ENCODE measurements around the gene KCNK17. TPM values are rescaled to one million over a fixed set of nuclear protein-coding genes. Genes with fewer than 3 reads are reported as not detected.

Gene KCNK17
- total RNA-seq, 6 experiments from 2014 or later = not detected

DNA sequence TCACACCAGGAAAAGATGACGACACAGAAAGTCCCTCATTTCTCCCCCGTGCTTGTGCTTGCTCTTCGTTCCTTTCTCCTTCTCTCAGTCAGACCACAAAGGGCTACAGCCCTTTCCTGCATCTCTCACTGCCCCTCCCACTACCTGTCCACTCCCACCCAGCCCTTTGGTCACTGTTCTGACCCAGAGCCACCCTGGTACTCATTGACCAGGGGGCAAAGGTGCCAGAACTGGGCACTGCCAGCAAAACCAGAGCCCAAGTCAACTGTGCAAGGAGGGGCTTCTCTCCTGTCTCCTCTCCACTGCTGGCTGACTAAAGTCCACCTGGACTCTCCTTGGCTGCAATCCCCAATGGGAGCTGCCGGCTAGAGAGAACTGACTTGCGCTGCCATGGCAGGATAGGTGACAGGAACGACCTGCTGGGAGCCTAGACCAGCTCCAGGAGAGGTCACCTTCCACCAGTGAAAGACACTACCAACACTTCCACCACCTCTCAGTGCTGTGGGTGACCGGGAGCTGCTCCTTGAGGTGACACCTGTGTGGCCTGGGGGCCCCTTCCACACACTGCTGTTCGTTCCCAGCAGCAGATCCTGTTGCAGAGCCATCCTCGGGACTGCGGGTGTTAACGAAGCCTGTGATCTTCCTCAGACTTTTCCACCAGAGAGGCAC is 32.8 kb downstream of the KCNK17 start:
- peaks cover 31% of the 10 kb centered on the region for H3K9me3 Mint-ChIP-seq
- H3K27me3 Mint-ChIP-seq (ENCODE audit: insufficient read depth) = peaks cover 2% of the 10 kb centered on the region
- no peak overlapping the region for H3K4me3 Mint-ChIP-seq
- no peaks in the 10 kb centered on the region for H3K36me3 Mint-ChIP-seq (ENCODE audit: low read depth)
- no peaks in the 10 kb centered on the region for H3K4me1 Mint-ChIP-seq (ENCODE audit: low read depth)
- no peak overlapping the region for H3K27ac Mint-ChIP-seq
- DNase-seq = no peak
- TF ChIP-seq, protein P1, sequence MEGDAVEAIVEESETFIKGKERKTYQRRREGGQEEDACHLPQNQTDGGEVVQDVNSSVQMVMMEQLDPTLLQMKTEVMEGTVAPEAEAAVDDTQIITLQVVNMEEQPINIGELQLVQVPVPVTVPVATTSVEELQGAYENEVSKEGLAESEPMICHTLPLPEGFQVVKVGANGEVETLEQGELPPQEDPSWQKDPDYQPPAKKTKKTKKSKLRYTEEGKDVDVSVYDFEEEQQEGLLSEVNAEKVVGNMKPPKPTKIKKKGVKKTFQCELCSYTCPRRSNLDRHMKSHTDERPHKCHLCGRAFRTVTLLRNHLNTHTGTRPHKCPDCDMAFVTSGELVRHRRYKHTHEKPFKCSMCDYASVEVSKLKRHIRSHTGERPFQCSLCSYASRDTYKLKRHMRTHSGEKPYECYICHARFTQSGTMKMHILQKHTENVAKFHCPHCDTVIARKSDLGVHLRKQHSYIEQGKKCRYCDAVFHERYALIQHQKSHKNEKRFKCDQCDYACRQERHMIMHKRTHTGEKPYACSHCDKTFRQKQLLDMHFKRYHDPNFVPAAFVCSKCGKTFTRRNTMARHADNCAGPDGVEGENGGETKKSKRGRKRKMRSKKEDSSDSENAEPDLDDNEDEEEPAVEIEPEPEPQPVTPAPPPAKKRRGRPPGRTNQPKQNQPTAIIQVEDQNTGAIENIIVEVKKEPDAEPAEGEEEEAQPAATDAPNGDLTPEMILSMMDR (IDR thresholded peaks at IDR 0.05) = no peak

DNA sequence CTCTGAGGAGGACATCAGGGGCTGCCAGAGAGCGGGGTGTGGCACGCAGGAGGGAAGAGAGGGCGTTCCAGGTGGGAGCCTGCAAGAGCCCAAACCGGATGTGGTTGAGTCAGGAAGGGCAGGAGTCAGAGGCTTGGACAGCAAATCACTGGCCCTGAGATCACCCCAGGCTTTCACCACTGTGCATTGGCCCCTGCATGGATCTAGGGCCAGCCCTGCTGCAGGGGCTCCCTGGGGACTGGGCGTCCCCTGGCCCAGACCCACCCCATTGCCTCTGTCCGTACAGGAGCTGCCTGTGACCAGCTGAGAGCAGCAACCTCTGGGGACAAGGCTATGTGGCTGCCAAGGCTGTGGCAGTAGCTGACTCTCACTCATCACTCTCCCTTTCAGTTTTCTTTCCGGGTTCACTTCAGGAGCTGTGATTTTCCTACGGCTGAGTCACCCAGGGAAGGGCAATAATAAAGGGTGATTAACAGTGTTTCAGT is 33.9 kb downstream of the KCNK17 start:
- Mint-ChIP-seq H3K27ac (no peak overlapping the region), H3K4me1 (ENCODE audit: low read depth) (no peaks in the 10 kb centered on the region), H3K36me3 (ENCODE audit: low read depth) (no peaks in the 10 kb centered on the region), H3K4me3 (no peak overlapping the region), H3K9me3 (peaks cover 30% of the 10 kb centered on the region), H3K27me3 (ENCODE audit: insufficient read depth) (no peaks in the 10 kb centered on the region; the same call in 1 of the 2 replicates)
- DNase-seq = no peak
- TF ChIP-seq, protein P1 (IDR thresholded peaks at IDR 0.05) = no peak

DNA sequence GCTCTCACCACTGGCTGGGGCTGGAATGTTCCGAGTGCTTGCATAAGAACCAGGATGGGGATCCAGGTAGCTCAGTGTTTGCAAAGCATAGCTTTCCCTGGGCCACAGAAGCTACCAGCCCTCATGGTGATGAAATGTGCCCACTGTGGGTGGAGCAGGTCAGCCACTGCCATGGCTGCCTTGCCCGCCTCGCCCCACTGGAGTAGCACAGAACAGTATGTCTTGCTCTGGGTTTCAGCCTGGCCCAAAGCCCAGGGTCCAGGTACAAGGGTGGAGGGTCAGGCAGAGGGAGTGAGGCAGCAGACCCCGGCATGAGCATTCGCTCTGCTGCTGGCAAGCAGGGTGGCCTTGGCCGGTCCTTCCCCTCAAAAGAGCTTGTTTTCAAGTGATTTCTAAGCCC is 34.7 kb downstream of the KCNK17 start:
- no peaks in the 10 kb centered on the region for H3K4me1 Mint-ChIP-seq (ENCODE audit: low read depth)
- H3K9me3 Mint-ChIP-seq = peaks cover 28% of the 10 kb centered on the region
- H3K27ac Mint-ChIP-seq = no peak overlapping the region
- H3K27me3 Mint-ChIP-seq (ENCODE audit: insufficient read depth) = no peaks in the 10 kb centered on the region
- TF ChIP-seq, protein P1 (IDR thresholded peaks at IDR 0.05) = no peak
- no peaks in the 10 kb centered on the region for H3K36me3 Mint-ChIP-seq (ENCODE audit: low read depth)
- no peak for DNase-seq
- H3K4me3 Mint-ChIP-seq = no peak overlapping the region

DNA sequence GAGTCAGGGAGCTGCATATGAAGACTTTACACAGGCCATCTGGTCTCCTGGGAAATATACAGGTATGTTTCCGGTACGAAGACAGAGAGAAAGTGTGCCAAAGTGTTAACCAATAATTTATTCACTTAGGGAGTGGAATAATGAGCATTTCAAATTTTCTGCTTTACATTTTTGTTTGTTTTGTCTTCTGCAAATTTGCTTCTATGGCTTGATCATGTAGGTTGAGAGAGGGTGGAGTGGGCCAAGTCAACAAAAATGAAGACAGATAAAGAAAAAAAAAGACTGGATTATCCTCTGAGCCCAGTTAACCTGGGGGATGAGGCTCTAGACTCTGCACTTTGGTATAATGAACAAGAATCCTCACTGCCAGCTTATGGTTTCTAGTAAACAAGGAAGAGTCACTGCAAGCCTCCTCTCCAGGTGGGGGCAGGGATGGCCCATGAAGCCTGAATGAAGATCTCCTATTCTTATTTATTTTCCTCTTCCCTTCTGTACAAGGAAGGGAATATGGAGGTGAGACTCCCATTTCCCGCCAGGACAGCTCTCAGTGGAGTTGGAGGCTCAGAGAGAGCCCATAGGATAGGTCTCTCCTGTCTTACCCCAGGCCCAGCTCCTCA is 37.7 kb downstream of the KCNK17 start:
- TF ChIP-seq, protein P1 (IDR thresholded peaks at IDR 0.05) = no peak
- Mint-ChIP-seq H3K4me1 (ENCODE audit: low read depth) (no peaks in the 10 kb centered on the region), H3K27me3 (ENCODE audit: insufficient read depth) (peaks cover 4% of the 10 kb centered on the region; the same call in 1 of the 2 replicates), H3K9me3 (peaks cover 33% of the 10 kb centered on the region), H3K4me3 (no peak overlapping the region), H3K27ac (no peak overlapping the region), H3K36me3 (ENCODE audit: low read depth) (no peaks in the 10 kb centered on the region)
- no peak for DNase-seq

DNA sequence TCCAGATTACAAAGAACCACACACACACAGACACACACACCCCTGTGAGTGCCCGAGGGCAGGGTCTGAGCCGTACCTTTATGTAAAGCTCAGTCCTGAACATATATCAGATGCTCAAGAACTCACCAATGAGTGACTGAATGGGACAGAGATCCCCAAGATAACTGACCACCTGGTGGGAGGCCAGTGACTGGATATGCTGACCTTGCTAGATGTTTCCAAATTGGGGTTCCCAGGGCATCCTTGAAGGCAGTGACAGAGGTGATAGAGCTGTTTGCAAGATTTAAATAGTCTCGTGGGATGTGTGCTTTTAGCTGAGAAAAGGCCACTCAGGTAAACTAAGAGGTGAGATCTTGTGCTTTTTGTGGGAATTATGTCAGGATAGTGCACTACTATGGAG is 39.3 kb downstream of the KCNK17 start:
- DNase-seq = no peak
- no peaks in the 10 kb centered on the region for H3K36me3 Mint-ChIP-seq (ENCODE audit: low read depth)
- H3K9me3 Mint-ChIP-seq = peaks cover 37% of the 10 kb centered on the region
- TF ChIP-seq, protein P1 (IDR thresholded peaks at IDR 0.05) = no peak
- H3K4me3 Mint-ChIP-seq = no peak overlapping the region
- H3K4me1 Mint-ChIP-seq (ENCODE audit: low read depth) = no peaks in the 10 kb centered on the region
- peaks cover 4% of the 10 kb centered on the region; the same call in 1 of the 2 replicates for H3K27me3 Mint-ChIP-seq (ENCODE audit: insufficient read depth)
- no peak overlapping the region for H3K27ac Mint-ChIP-seq

Measured in HFFc6 (cell line).